Measurements from ENCODE around the gene ADAMTS16.

DNA sequence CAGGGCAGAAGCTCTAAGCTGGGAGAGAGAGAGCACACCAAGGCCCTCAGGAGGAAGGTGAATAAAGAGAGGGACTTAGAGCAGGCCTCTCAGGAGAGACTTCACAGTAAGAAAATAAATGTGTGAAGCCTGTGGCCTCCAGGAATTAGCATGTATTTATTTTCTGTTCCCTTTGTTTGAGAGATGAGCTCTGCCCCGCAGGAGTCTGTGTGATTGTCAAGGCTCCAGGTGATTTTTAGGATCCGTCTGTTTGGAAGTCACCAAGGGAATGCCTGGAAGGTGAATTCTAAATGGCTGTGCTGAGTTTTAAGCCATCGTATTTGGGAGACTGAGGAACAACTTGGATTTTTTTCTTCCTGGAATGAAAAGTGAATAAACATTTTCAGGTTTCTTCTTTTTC lies 174.0 kb downstream of the ADAMTS16 start:
- TF ChIP-seq, protein P1, sequence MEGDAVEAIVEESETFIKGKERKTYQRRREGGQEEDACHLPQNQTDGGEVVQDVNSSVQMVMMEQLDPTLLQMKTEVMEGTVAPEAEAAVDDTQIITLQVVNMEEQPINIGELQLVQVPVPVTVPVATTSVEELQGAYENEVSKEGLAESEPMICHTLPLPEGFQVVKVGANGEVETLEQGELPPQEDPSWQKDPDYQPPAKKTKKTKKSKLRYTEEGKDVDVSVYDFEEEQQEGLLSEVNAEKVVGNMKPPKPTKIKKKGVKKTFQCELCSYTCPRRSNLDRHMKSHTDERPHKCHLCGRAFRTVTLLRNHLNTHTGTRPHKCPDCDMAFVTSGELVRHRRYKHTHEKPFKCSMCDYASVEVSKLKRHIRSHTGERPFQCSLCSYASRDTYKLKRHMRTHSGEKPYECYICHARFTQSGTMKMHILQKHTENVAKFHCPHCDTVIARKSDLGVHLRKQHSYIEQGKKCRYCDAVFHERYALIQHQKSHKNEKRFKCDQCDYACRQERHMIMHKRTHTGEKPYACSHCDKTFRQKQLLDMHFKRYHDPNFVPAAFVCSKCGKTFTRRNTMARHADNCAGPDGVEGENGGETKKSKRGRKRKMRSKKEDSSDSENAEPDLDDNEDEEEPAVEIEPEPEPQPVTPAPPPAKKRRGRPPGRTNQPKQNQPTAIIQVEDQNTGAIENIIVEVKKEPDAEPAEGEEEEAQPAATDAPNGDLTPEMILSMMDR (IDR thresholded peaks at IDR 0.05): no peak
- no peak for TF ChIP-seq POLR2AphosphoS5 (IDR thresholded peaks at IDR 0.05)
